A549 (cell line): ENCODE data around the gene PSPN. TPM values are rescaled to one million over a fixed set of nuclear protein-coding genes. Genes with fewer than 3 reads are reported as not detected.
"Not testable (repeated sequence)": the region's sequence is repeated elsewhere in the genome, so short reads cannot be mapped to it uniquely, and the experiment has no call there.

ENCODE experiments used
- ATAC-seq, 2 experiments: fragments of 200-7000 bp in 1 of 2; fragments of >200 bp in 1 of 2; cut with Nextera tagmentation in 1 of 2; cut with Tn5 transposase in 1 of 2; 3 replicates each; pipeline versions ENCODE4 v1.8.0 to v1.9.1; 2018 to 2020; ENCODE audit warnings: mild to moderate bottlenecking in 1 of 2, moderate library complexity in 1 of 2
- CTCF ChIA-PET: fragments of 300-600 bp; sonication (Branson Sonifier 250); formaldehyde crosslinking; extraction: SDS; loops from one replicate; lab custom pipeline; 2021; ENCODE audit warnings: antibody characterized with exemption, inconsistent platforms; lab: Yijun Ruan, JAX
- POLR2A ChIA-PET: fragments of 350-600 bp; formaldehyde crosslinking; extraction: SDS; loops from one replicate; lab custom pipeline; 2021; ENCODE audit warnings: antibody characterized with exemption, inconsistent platforms; lab: Yijun Ruan, JAX
- DNase-seq, 2 experiments: peaks; one replicate each; pipeline versions ENCODE4 v3.0.0 to v3.0.0-alpha.2; 2011 to 2016; ENCODE audit warnings: low read depth in 1 of 2, low spot score in 1 of 2
- FAIRE-seq: peaks from 2 replicates; lab custom pipeline; 2011; peaks lifted over from hg19 to GRCh38; lab: Jason Lieb, UNC
- H3K27ac ChIP-seq, 2 experiments: fragments of >200 bp; sonication (Bioruptor Twin); formaldehyde crosslinking; 3 replicates each; pipeline ENCODE4 v1.5.1; 2016 to 2017
- H3K4me1 ChIP-seq: fragments of >200 bp; sonication (Bioruptor Twin); formaldehyde crosslinking; 3 replicates; pipeline ENCODE4 v1.6.1; 2016
- H3K4me2 ChIP-seq: fragments of >200 bp; sonication (Bioruptor Twin); formaldehyde crosslinking; 3 replicates; pipeline ENCODE4 v1.6.1; 2016
- H3K4me3 ChIP-seq: fragments of >200 bp; sonication (Bioruptor Twin); formaldehyde crosslinking; 3 replicates; pipeline ENCODE4 v1.5.1; 2016
- H3K9me3 ChIP-seq: fragments of >200 bp; sonication (Bioruptor Twin); formaldehyde crosslinking; 3 replicates; pipeline ENCODE4 v1.6.1; 2016
- BCL3 ChIP-seq: fragments of >200 bp; sonication (Bioruptor Twin); formaldehyde crosslinking; IDR thresholded peaks from 3 replicates; pipeline ENCODE4 v1.6.1; 2016
- BHLHE40 ChIP-seq: IDR thresholded peaks from 2 replicates; pipeline ENCODE4 v1.6.1; 2012; ENCODE audit warnings: low read depth, low read length, inconsistent platforms
- CEBPB ChIP-seq, 2 experiments: fragments of >200 bp in 1 of 2; sonication (Bioruptor Twin) in 1 of 2; formaldehyde crosslinking in 1 of 2; IDR thresholded peaks; 2 replicates each; pipeline ENCODE4 v1.6.1; 2012 to 2016
- CHD2 ChIP-seq: fragments of 150-350 bp; IDR thresholded peaks from 2 replicates; pipeline ENCODE4 v1.6.1; 2014; ENCODE audit warnings: low read length; ENCODE audit not compliant: partially characterized antibody
- E2F6 ChIP-seq: IDR thresholded peaks from 2 replicates; pipeline ENCODE4 v1.6.1; 2012; ENCODE audit warnings: low read depth, borderline replicate concordance
- EHF ChIP-seq: fragments of 250-450 bp; sonication (Bioruptor Pico); IDR thresholded peaks from 2 replicates; pipeline ENCODE4 v1.5.0; 2020; ENCODE audit warnings: mild to moderate bottlenecking
- EHMT2 ChIP-seq: fragments of 200-600 bp; sonication (generic); IDR thresholded peaks from 2 replicates; pipeline ENCODE4 v1.6.1; 2016; ENCODE audit warnings: antibody characterized with exemption, low read depth, mild to moderate bottlenecking, moderate library complexity
- ELK1 ChIP-seq: fragments of 150-350 bp; IDR thresholded peaks from 2 replicates; pipeline ENCODE4 v1.6.1; 2014; ENCODE audit warnings: low read depth, mild to moderate bottlenecking, low read length
- EP300 ChIP-seq, 2 experiments: fragments of >200 bp; sonication (Bioruptor Twin); formaldehyde crosslinking; IDR thresholded peaks; 2 replicates in 1 of 2; 3 replicates in 1 of 2; pipeline ENCODE4 v1.6.1; 2016 to 2017
- HES2 ChIP-seq: fragments of >200 bp; sonication (Bioruptor Twin); formaldehyde crosslinking; IDR thresholded peaks from 2 replicates; pipeline ENCODE4 v1.6.1; 2016
- JUNB ChIP-seq: fragments of >200 bp; sonication (Bioruptor Twin); formaldehyde crosslinking; IDR thresholded peaks from 2 replicates; pipeline ENCODE4 v1.6.1; 2016
- KDM1A ChIP-seq: fragments of 200-600 bp; sonication (generic); IDR thresholded peaks from 2 replicates; pipeline ENCODE4 v1.6.1; 2016; ENCODE audit warnings: low read depth, mild to moderate bottlenecking
- MYC ChIP-seq: IDR thresholded peaks from 2 replicates; pipeline ENCODE4 v1.6.1; 2012; ENCODE audit warnings: mild to moderate bottlenecking, inconsistent platforms, low read length, improper control_type of control experiment, borderline replicate concordance
- NFE2L2 ChIP-seq: fragments of 150-350 bp; conservative IDR thresholded peaks from 2 replicates; pipeline ENCODE4 v1.6.1; 2014; ENCODE audit warnings: low read length
- PBX3 ChIP-seq: IDR thresholded peaks from 2 replicates; pipeline ENCODE4 v1.6.1; 2012
- RARB ChIP-seq: fragments of 250-450 bp; sonication (Bioruptor Pico); IDR thresholded peaks from 2 replicates; pipeline ENCODE4 v1.8.0; 2021; ENCODE audit warnings: mild to moderate bottlenecking, moderate library complexity
- REST ChIP-seq: fragments of 200-600 bp; sonication (generic); IDR thresholded peaks from 2 replicates; pipeline ENCODE4 v1.6.1; 2016; ENCODE audit warnings: antibody characterized with exemption, mild to moderate bottlenecking, moderate library complexity
- RFX5 ChIP-seq: fragments of 450-650 bp; IDR thresholded peaks from 2 replicates; pipeline ENCODE4 v1.7.1; 2014; ENCODE audit warnings: antibody characterized with exemption, mild to moderate bottlenecking, moderate library complexity
- TFCP2L1 ChIP-seq: fragments of 250-450 bp; sonication (Bioruptor Pico); IDR thresholded peaks from 2 replicates; pipeline ENCODE4 v1.5.0; 2021; ENCODE audit warnings: mild to moderate bottlenecking
- USF2 ChIP-seq: fragments of 450-650 bp; IDR thresholded peaks from 2 replicates; pipeline ENCODE4 v1.6.1; 2014; ENCODE audit warnings: antibody characterized with exemption
- ZC3H11A ChIP-seq: fragments of 450-650 bp; IDR thresholded peaks from 2 replicates; pipeline ENCODE4 v1.6.1; 2014; ENCODE audit warnings: antibody characterized with exemption, mild to moderate bottlenecking
- ZNF302 ChIP-seq: fragments of 250-450 bp; sonication (Bioruptor Pico); IDR thresholded peaks from 2 replicates; pipeline ENCODE4 v1.9.0; 2021; ENCODE audit warnings: inconsistent platforms, mild to moderate bottlenecking, moderate library complexity
- WGBS: methylation state at CpG from one replicate; pipeline ENCODE4 v1.1.6; 2017; ENCODE audit errors: missing lambda C conversion rate; 5-methylcytosine and 5-hydroxymethylcytosine counted together
- polyA plus RNA-seq, 4 experiments: library from polyadenylated mRNA; depleted of rRNA in 3 of 4; stranded (reverse); fragments of >200 nt; fragmentation: RNase III in 1 of 4; extraction: RNeasy Plus Mini Kit Qiagen cat#74134 plus additional on column Dnase treatment in 1 of 4; gene quantifications; 2 replicates in 3 of 4; 3 replicates in 1 of 4; pipeline ENCODE4 v1.2.3, GENCODE V29; 2011 to 2017

Gene PSPN
- polyA plus RNA-seq, 2 of the 4 experiments (the other 2 are of a cell fraction): 0.34 to 0.71 TPM

GRCh38 chr19:6402058-6402457, 26.3 kb upstream of the PSPN start:
- no peak for TF ChIP-seq RFX5
- no peak for TF ChIP-seq EHF (CRISPR knock-in tag)
- ATAC-seq (no peak), FAIRE-seq (no peak), DNase-seq (no peak)
- no peaks in the 10 kb centered on the region for H3K9me3 ChIP-seq
- 82% methylated on average over 10 of the region's 10 CpGs for WGBS
- no peak overlapping the region for H3K4me3 ChIP-seq
- no peaks in the 10 kb centered on the region for H3K4me1 ChIP-seq
- CTCF ChIA-PET: no interaction called here
- H3K27ac ChIP-seq: no peak overlapping the region
- H3K4me2 ChIP-seq: no peak overlapping the region
- POLR2A ChIA-PET: no interaction called here

GRCh38 chr19:6400062-6400944, 24.6 kb upstream of the PSPN start:
- 91% methylated on average over 23 of the region's 23 CpGs for WGBS
- ATAC-seq, H3K4me2 ChIP-seq, H3K9me3 ChIP-seq, POLR2A ChIA-PET, H3K4me3 ChIP-seq, CTCF ChIA-PET, FAIRE-seq, DNase-seq, H3K4me1 ChIP-seq, H3K27ac ChIP-seq: not testable (repeated sequence)
- peak; percentile 42; the same call in 1 of the 2 replicates for TF ChIP-seq ZC3H11A

- H3K4me1 ChIP-seq: peaks cover 6% of the 10 kb centered on the region; the same call in 1 of the 3 replicates
- no peak for TF ChIP-seq HES2
- TF ChIP-seq BCL3: no peak
- TF ChIP-seq KDM1A: no peak
- no peak for TF ChIP-seq JUNB
- TF ChIP-seq CEBPB (IDR thresholded peaks at IDR 0.05): no peak
- TF ChIP-seq TFCP2L1 (CRISPR knock-in tag): no peak
- TF ChIP-seq EP300 (IDR thresholded peaks at IDR 0.05): no peak
- TF ChIP-seq CHD2: no peak
- TF ChIP-seq PBX3: no peak
- no peak for TF ChIP-seq ELK1
- no peak for TF ChIP-seq BHLHE40
- no peak for TF ChIP-seq E2F6
- TF ChIP-seq EHMT2: no peak
- TF ChIP-seq MYC: no peak
- no peak for TF ChIP-seq NFE2L2
- TF ChIP-seq ZNF302 (CRISPR knock-in tag): no peak
- no peak for TF ChIP-seq RARB (CRISPR knock-in tag)
- TF ChIP-seq REST: no peak
- no peak for TF ChIP-seq USF2
- CTCF ChIA-PET: no interaction called here
- POLR2A ChIA-PET: no interaction called here
- FAIRE-seq (no peak), DNase-seq (no peak), ATAC-seq (no peak)
- no peak overlapping the region for H3K4me2 ChIP-seq
- WGBS: 67% methylated on average over 3 of the region's 12 CpGs
- no peak overlapping the region for H3K27ac ChIP-seq
- no peaks in the 10 kb centered on the region for H3K9me3 ChIP-seq
- no peak overlapping the region for H3K4me3 ChIP-seq
These were observed 20.6 kb upstream of the PSPN start for GRCh38 chr19:6396305-6396704.
